A673 (cell line): Measurements from ENCODE around the gene TES.

Experiments used
- CTCF ChIP-seq: fragments of 300-800, 200-600 bp; sonication (generic); conservative IDR thresholded peaks from 2 replicates; pipeline ENCODE4 v1.5.1; 2017; ENCODE audit warnings: low read depth, mild to moderate bottlenecking, antibody characterized with exemption, low read length, moderate library complexity, mixed read lengths
- EZH2 ChIP-seq: fragments of 200-600 bp; sonication (generic); IDR thresholded peaks from 2 replicates; pipeline ENCODE4 v1.6.1; 2017; ENCODE audit warnings: borderline replicate concordance, low read depth, mild to moderate bottlenecking, mixed read lengths, antibody characterized with exemption, low read length; ENCODE audit not compliant: poor library complexity, severe bottlenecking

DNA sequence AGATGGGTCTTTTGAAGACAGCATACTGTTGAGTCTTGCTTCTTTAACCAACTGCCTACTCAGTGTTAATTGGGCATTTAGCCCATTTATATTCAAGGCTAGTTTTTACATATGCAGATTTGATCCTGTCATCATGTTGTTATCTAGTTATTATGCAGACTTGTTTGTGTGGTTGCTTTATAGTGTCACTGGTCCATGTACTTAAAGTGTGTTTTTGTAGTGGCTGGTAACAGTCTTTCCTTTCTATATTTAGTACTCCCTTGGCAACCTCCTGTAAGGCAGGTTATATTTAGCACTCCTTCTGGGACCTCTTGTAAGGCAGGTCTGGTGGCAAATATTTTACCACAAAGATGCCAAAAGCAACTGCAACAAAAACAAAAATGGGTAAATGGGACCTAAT, 66.7 kb downstream of the TES start:
- TF ChIP-seq CTCF (no peak), EZH2 (no peak)
